Brain microvascular endothelial cell (primary cell): Measurements from ENCODE around the gene CREB3L1.

Experiments used
- DNase-seq: peaks from one replicate; pipeline ENCODE4 v3.0.0-alpha.2; 2020
- H3K27ac ChIP-seq: fragments of 250-450 bp; sonication (Bioruptor Pico); 2 replicates; pipeline ENCODE4 v1.5.1; 2020; ENCODE audit warnings: mild to moderate bottlenecking, moderate library complexity
- H3K27me3 ChIP-seq: fragments of 250-450 bp; sonication (Bioruptor Pico); replicated peaks from 2 replicates; pipeline ENCODE4 v1.5.1; 2020; ENCODE audit warnings: mild to moderate bottlenecking
- H3K36me3 ChIP-seq: fragments of 250-450 bp; sonication (Bioruptor Pico); replicated peaks from 2 replicates; pipeline ENCODE4 v1.5.1; 2020; ENCODE audit warnings: mild to moderate bottlenecking
- H3K4me3 ChIP-seq: 2 replicates; pipeline ENCODE4 v1.5.1; 2011; ENCODE audit warnings: low read depth, mild to moderate bottlenecking, control low read depth, low read length, moderate library complexity
- CTCF ChIP-seq: IDR thresholded peaks from 2 replicates; pipeline ENCODE4 v1.5.1; 2011; ENCODE audit warnings: low read depth, mild to moderate bottlenecking, moderate library complexity, low read length, control low read depth, inconsistent platforms; ENCODE audit errors: missing control alignments
- in situ Hi-C: cut with HindIII; loops from 2 replicates; pipeline ENCODE4 v1.10.0; 2017; ENCODE audit warnings: low sequenced_read_pairs, low pct_ligation_motif_present

Gene CREB3L1

DNA sequence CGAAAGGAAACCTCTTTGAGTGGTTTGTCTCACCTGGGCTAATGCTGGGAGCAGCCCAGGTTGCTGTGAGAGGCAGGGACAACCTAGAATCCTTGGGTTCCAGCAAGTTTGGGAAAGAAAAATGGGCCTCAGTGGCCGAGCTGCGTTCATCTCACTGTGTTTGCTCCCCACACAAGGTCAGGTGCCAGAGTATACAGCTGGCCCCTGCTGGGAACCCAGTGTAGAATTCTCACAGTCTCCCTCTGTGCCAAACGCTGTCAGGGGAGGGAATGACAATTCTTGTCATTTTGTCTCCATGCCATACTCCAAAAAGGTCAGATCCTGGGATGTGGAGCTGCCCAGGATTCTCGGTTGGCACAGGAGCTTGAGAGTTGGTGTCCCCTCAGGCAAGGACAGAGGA lies 74.1 kb downstream of the CREB3L1 start:
- no peaks in the 10 kb centered on the region for H3K27me3 ChIP-seq
- no peak overlapping the region for H3K27ac ChIP-seq
- in situ Hi-C loops = no loop called here
- TF ChIP-seq CTCF = no peak
- no peak overlapping the region for H3K4me3 ChIP-seq
- no peaks in the 10 kb centered on the region for H3K36me3 ChIP-seq
- DNase-seq = no peak

GRCh38 chr11:46352063-46352841 lies 74.8 kb downstream of the CREB3L1 start:
- Histone ChIP-seq H3K4me3 (no peak overlapping the region), H3K27me3 (no peaks in the 10 kb centered on the region), H3K36me3 (no peaks in the 10 kb centered on the region), H3K27ac (no peak overlapping the region)
- no peak for DNase-seq
- TF ChIP-seq CTCF = peak; percentile 95
- in situ Hi-C loops = no loop called here

GRCh38 chr11:46353698-46354097 lies 76.2 kb downstream of the CREB3L1 start:
- Histone ChIP-seq H3K4me3 (no peak overlapping the region), H3K27ac (no peak overlapping the region), H3K36me3 (no peaks in the 10 kb centered on the region), H3K27me3 (no peaks in the 10 kb centered on the region)
- no peak for DNase-seq
- no peak for TF ChIP-seq CTCF
- in situ Hi-C loops = no loop called here

- TF ChIP-seq CTCF = no peak
- no peak overlapping the region for H3K27ac ChIP-seq
- no peak overlapping the region for H3K4me3 ChIP-seq
- no peaks in the 10 kb centered on the region for H3K27me3 ChIP-seq
- DNase-seq = peak; percentile 49
- H3K36me3 ChIP-seq = no peaks in the 10 kb centered on the region
- in situ Hi-C loops = no loop called here
Measured at GRCh38 chr11:46356924-46357482, 79.5 kb downstream of the CREB3L1 start.

DNA sequence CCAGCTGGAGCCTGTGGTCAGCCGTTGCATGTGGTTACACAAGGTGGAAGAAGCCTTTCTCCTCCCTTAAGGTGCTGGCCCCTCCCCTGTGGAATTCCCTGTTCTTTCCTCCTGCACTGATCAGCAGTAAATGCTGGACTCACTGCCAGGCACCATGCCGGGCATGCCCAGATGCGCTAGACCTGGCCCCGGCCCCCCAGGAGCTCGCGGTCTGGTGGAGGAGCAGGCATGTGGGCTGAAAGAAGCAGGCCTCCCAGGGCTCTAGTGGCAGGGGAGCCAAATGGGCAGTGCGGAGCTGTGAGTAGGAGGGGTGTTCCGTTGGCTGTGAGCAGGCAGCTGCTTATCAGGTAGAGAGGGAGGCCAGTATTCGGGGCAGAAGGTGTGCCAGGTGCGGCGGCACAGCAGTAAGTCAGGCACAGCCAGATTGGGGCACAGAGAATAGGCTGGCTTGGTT lies 80.0 kb downstream of the CREB3L1 start:
- no peak overlapping the region for H3K4me3 ChIP-seq
- DNase-seq = no peak
- in situ Hi-C loops = no loop called here
- H3K36me3 ChIP-seq = no peaks in the 10 kb centered on the region
- no peaks in the 10 kb centered on the region for H3K27me3 ChIP-seq
- H3K27ac ChIP-seq = no peak overlapping the region
- no peak for TF ChIP-seq CTCF
